Placental epithelial cell (primary cell): ENCODE results near the gene TCF3. TPM values are rescaled to one million over a fixed set of nuclear protein-coding genes. Genes with fewer than 3 reads are reported as not detected.

ENCODE experiments used
- small RNA-seq: library from RNA; depleted of rRNA; stranded (forward); fragments of <200 nt; gene quantifications from one replicate; pipeline ENCODE3, GENCODE V24; 2012
- total RNA-seq: library from RNA; depleted of rRNA; stranded (reverse); fragments of >200 nt; gene quantifications from 2 replicates; pipeline ENCODE4 v1.2.3, GENCODE V29; 2012

The TCF3 gene
- total RNA-seq, result 50.3 and 85.7 TPM in 2 replicates

DNA sequence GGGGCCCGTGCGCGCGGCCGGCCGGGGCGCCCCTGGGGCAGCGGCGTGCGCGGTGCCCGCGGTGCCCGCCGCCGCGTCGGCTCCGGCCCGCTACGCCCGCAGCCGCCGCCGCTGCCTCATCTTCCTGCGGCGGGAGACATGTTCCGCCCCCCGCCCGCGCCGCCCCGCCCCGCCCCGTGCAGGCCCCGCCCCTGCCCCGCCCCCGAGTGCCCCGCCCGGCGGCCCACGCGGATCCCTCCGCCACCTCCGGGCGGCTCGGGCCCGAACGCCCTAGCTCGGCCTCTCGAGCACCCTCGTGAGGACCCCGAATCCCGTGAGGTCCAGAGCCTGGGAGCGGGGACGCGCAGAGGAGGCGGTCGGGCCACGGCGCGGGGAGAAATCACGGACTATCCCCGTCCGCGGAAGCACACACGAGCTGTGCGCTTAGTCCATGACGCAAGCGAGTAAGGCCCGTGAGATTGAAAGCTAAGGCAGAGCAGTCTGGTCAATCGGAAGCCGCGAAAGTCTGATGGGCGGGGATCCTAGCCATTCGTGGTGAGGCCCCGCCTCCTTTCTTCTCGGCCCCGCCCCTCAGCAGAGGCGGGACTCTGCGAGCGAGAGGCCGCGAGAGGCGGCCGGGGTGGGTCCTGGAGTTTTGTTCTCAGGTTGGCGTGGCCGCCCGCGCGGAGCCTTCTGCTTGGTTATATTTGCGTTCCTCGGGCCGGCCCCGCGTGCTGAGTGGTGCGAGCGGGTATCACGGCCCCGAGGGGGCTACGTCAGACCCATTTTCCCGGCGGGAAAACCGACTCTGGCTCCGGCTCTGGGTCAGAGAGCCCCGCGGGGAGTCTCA, at the start of gene TCF3:
Gene TCF3 (minus strand): TSS at position 145 of the 829 bp plus-strand sequence. CDS start 2,367 bp downstream, outside the sequence.

DNA sequence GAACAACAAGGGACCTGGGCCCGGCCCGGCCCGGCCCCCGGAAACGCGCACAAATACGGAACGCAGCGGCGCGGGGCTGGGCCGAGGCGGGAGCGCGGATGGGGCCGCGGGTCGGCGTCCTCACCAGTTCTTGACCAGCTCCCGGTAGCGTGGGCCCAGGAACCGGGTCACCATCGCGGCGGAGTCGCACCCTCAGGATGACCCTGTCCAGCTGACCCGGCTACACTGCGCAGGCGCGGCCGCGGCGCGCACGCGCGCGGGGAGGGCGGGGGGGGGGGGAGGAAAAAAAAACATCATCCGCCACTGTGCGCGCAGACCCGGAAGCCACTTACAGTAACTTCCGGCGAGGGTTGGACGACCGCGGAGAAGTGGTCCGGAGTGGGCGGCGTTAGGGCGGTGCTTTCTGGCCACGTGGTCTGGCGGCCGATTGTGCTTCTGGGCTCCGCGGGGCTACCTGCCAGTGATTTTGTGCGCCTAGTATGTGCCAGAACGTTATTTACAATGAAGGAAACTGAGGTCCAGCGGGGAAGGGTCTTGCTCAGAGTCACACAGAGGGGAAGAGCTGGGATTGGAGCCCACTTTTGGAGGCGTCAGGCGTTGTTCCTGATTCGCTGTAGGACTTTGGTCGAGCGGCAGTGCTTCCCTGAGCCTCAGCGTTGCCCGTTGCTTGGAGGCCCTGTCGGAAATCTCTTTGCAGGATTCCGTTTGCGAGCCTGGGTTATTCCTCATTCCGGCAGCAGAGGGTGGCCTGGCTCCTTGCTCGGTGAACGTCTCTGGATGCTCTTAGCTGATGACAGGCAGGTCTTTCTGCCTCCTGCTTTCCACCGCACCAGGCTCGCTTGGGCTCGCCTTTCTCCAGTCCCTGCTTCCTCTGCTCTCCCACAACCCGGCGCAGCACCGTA, 46.9 kb downstream of the TCF3 start, which contains the start of gene UQCR11:
Gene UQCR11 (minus strand): TSS at position 227 of the 902 bp plus-strand sequence. CDS start 53 bp downstream, at position 174.

DNA sequence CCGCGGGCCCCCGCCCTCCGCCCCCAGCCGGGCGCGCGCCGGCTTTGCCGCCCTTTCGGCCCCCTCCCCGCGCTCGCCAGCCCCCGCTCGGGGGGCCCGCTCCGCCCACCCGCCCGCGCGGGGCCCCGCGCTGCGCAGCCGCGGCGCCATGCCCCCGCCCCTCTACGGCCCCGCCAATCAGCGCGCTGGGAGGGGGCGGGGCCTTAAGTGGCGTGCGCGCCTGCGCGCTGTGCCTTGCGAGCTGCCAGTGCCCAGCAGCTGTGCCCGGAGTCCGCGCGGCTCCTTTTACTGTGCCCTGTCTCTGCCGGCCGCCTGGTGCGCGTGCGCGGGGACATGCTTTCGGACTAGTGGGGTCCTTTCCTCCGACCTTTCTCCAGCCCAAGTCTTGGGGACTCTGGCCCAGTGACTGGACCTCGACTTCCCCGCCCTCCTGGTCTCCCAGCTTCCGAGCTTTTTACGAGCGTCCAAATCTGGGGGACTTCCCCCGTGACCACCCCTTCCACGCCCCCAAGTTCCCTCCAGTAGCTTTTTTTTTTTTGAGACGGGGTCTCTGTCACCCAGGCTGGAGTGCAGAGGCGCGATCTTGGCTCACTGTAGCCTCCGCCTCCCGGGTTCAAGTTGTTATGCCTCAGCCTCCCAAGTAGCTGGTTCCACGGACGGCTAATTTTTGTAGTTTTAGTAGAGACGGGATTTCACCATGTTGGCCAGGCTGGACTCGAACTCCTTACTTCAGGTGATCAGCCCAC, 59.5 kb downstream of the TCF3 start, which contains the start of gene MBD3:
Gene MBD3 (minus strand): TSS at position 111 of the 746 bp plus-strand sequence. CDS start 234 bp downstream, outside the sequence.

DNA sequence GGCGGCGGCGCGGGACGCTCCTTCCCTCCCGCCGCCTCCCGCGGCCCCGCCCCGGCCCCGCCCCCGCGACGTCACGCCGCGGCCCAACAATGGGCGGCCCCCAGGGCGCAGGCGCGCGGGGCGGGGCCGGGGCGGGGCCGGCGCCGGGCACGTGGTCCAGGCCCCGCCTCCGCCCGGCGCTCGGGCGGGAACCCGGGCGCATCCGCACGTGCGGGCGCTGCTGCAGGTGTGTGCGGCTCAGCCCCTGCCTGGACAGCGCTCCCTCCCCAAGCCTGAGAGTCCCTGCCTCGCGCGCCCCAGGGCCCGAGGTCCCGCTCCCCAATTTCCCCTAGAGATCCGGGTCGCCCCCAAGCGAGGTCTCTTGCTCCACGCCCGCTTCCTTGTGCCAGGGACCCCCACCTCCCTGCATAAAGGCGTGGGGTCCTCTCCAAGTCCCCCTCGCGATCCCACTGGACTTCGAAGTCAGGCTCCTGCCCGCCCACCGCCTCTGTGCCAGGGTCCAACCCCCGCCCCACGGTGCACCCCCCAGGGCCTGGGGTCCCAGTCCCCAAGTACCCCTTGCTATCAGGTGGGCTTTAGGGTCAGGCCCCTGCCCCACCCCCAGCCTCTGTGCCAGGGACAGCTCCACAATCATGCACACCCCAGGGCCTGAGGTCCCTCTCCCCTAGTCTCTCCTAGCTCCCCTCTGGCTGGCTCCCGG, 83.9 kb downstream of the TCF3 start, which contains the start of gene MEX3D:
Gene MEX3D (minus strand): TSS at position 6 of the 700 bp plus-strand sequence. CDS start 267 bp downstream, outside the sequence.

Small RNA genes lying within 50 kb of the gene (small RNA-seq; reads per million reads assigned to genes)
- gene AC005943.2 (not detected), gene RN7SL477P (not detected), gene RNU6-1223P (not detected)

Other genes starting within 250 kb of the TCF3 start
- 27.1 and 58.3 TPM in 2 replicates for gene DAZAP1, start 245.0 kb downstream of the TCF3 start, total RNA-seq
- 534 and 674 TPM in 2 replicates for gene RPS15, start 214.2 kb downstream of the TCF3 start, total RNA-seq
- 0.22 and 0.39 TPM in 2 replicates for gene APC2, start 202.5 kb downstream of the TCF3 start, total RNA-seq
- 30.1 and 36.9 TPM in 2 replicates for gene C19orf25, start 173.4 kb downstream of the TCF3 start, total RNA-seq
- gene PCSK4, start 162.3 kb downstream of the TCF3 start, total RNA-seq, result 2.5 and 3.1 TPM in 2 replicates
- gene REEP6, start 161.4 kb downstream of the TCF3 start, total RNA-seq, result 5.1 and 7.9 TPM in 2 replicates
- gene ADAMTSL5, start 139.6 kb downstream of the TCF3 start, total RNA-seq, result 40.8 and 55.7 TPM in 2 replicates
- gene PLK5, start 128.5 kb downstream of the TCF3 start, total RNA-seq, result not detected in 2 replicates
- 80.5 and 91.2 TPM in 2 replicates for gene MEX3D, start 84.3 kb downstream of the TCF3 start, total RNA-seq
- gene MBD3, start 59.8 kb downstream of the TCF3 start, total RNA-seq, result 67.5 and 121 TPM in 2 replicates
- gene UQCR11, start 47.2 kb downstream of the TCF3 start, total RNA-seq, result 37.4 and 43.6 TPM in 2 replicates
- gene ONECUT3, start 100.9 kb upstream of the TCF3 start, total RNA-seq, result not detected in 2 replicates
- 4.0 and 5.9 TPM in 2 replicates for gene ATP8B3, start 159.7 kb upstream of the TCF3 start, total RNA-seq
- gene REXO1, start 195.9 kb upstream of the TCF3 start, total RNA-seq, result 13.7 and 19.7 TPM in 2 replicates
- 5.5 and 6.5 TPM in 2 replicates for gene KLF16, start 211.0 kb upstream of the TCF3 start, total RNA-seq
- 80.1 and 125 TPM in 2 replicates for gene ABHD17A, start 232.9 kb upstream of the TCF3 start, total RNA-seq